K562 treated with DMSO at 1 percent for 48 hours (cell line): ENCODE data around the gene IDH3B. TPM values are rescaled to one million over a fixed set of nuclear protein-coding genes. Genes with fewer than 3 reads are reported as not detected.

Source experiments
- total RNA-seq: library from RNA; unstranded; fragments of 300-600 nt; gene quantifications from 2 replicates; pipeline ENCODE4 v1.2.3, GENCODE V29; 2022; ENCODE audit warnings: low replicate concordance; ENCODE audit errors: extremely low read depth

The IDH3B gene
- total RNA-seq, result not detected in 2 replicates

DNA sequence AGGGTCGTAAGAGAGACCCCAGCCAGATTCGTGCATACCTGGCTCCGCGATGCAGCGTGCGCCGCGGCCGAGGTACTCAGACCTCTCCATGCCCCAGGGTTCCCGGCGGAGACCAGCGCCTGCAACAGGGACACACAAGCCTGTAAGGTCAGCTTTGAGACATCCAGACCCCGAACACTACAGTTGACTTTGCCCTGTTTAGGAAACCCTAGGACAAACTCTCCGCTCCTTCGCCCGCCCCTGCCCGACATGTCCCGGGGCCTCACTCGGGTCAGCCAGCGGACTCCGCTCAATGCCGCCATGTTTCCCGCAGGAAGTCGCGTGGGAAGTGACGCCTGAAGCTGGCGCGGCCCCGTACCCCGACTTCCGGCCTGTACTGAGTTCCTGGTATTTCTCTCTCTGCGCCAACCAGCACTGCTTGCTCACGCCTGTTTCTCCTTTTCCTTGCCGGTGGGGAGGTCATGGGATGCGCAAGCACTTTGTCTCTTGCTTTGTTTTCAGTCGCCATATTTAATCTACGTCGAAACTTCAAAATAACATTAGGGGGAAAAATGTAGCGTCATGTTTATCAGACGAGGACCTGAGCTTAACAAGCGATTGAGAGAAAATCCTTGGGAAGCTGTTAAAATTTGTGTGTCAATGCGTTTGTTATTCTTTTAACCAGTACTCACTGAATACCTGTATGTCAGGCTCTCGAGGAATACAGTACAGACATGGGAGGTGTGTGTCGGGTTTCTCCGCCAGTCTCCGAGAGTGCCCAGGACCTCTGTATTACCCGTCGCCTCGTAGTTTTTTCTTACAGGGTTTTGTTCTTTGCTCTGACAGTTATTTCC lies at the start of gene IDH3B:
Gene IDH3B, minus strand, starts transcription at position 330 of the 833 bp plus-strand sequence. Its CDS starts 28 bp downstream, at position 302.

DNA sequence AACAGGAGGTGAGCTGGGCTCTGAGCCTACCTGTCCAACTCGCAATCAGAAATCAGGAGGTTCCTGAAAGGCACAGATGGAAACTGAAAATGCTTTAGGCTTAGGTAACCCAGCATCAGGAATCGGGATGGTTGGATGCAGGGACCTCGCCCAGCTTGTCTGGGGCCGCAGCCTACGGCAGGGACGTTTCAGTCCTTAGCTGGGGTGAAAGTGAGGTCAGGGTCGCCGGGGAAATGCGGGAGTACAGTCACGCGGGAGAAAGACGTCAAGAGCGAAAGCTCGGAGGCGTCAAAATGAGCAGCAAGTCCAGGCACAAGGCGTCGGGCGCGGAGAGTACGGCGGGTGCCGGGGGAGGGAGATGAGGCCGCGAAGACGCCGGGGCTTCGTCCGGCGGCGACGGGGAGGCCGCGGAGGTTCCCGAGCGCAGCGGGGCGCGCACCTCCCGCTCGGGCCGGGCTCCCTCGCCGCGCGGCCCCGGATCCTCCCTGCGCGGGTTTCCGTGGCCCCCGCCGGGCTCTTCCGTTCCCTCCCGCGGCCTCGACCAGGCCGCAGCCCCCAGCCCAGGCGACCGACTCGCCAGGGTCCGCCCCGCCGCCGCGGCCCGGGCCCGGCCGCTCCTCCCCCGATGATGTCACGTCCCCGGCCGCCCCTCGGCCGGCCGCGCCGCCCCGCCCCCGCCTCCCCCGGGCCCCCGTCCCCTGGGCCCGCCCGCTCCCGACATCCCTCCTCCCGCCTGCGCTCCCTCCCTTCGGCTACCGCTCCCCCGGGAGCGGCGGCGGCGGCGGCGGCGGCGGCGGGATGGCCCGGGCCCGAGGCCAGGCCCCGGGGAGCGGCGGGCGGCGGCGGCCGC lies 28.2 kb upstream of the IDH3B start, which contains the start of gene EBF4:
Gene EBF4, plus strand, starts transcription at position 745 of the 850 bp plus-strand sequence. CDS start 866 bp downstream, outside the sequence.

DNA sequence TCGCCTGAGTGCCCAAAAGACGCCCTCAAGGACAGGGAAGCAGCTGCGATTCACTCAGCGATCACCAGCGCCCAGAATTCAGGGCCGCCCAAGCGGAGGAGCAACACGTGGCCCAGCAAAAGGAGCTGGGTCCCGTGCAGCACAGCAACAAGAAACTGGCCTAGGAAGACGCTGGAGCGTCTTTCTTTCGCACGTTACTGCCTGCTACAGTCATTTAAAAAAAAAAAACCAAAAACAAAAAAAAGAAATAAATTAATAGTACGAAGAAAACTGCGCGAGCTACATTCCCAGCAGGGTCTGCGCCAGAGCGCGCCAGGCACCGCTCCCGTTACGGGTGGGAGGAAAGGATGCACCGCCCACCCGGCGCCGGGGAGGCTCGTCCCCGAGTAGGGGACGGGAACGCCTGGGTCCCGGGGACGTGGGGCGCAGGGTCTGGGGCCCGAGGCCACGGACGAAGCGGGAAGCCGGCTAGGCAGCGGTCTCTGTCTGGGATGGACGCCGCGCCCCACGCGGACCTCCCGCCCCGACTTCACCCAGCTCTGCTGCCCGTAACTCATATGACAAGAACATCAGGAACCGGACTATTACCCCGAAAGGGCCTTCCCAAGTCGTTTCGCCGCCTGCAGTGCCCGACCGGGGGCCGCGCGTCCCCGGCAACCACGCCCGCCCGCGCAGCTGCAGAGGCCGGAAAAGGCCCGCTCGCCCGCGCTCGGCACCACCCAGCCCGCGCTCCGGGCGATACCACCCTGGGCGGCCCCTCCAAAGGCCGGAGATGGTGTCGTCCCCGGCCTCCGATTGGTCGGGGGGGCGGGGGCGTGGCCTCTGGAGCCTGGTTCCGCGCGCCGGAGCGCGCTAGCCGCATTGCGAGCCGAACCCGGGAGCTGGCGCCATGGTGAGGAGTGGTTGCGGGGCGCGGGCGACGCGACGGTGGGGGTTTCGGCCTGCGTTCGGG lies 12.0 kb downstream of the IDH3B start, which contains the start of gene NOP56:
Gene NOP56, plus strand, starts transcription at position 861 of the 952 bp plus-strand sequence. Its CDS starts 29 bp downstream, at position 890.

Other genes with a start within 250 kb of the IDH3B start
- gene SNRPB, start 193.4 kb downstream of the IDH3B start, total RNA-seq, result not detected in 2 replicates
- gene ZNF343, start 155.3 kb downstream of the IDH3B start, total RNA-seq, result not detected in 2 replicates
- gene TMC2, start 127.6 kb downstream of the IDH3B start, total RNA-seq, result not detected in 2 replicates
- gene NOP56, start 11.6 kb downstream of the IDH3B start, total RNA-seq, result not detected in 2 replicates
- not detected in 2 replicates for gene EBF4, start 28.6 kb upstream of the IDH3B start, total RNA-seq
- not detected in 2 replicates for gene CPXM1, start 136.4 kb upstream of the IDH3B start, total RNA-seq
- not detected in 2 replicates for gene C20orf141, start 150.8 kb upstream of the IDH3B start, total RNA-seq
- not detected in 2 replicates for gene TMEM239, start 152.1 kb upstream of the IDH3B start, total RNA-seq
- gene PCED1A, start 176.4 kb upstream of the IDH3B start, total RNA-seq, result not detected in 2 replicates
- not detected in 2 replicates for gene VPS16, start 176.5 kb upstream of the IDH3B start, total RNA-seq
- gene PTPRA, start 209.3 kb upstream of the IDH3B start, total RNA-seq, result not detected in 2 replicates